ENCODE measurements around the gene TRIM69.
"Not testable (repeated sequence)": the region's sequence is repeated elsewhere in the genome, so short reads cannot be mapped to it uniquely, and the experiment has no call there.

Gene TRIM69

DNA sequence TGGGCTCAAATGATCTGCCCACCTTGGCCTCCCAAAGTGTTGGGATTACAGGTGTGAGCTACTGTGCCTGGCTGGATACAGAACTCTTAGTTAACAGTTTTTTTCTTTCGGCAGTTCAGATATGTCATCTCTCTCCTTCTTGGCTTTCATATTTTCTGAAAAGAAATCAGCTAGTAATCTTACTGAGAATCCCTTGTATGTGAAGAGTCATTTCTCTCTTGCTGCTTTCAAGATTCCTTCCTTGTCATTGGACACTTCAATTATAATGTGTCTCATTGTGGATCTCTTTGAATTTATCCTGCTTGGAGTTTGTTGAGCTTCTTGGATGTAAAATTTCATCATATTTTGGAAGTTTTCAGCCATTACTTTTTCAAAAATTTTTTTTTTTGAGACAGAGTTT lies 17.0 kb downstream of the TRIM69 start:
- in situ Hi-C loops (cut with HindIII; ENCODE audit: low sequenced_read_pairs) = no loop called here
- H3K4me3 ChIP-seq (ENCODE audit: low read depth, low read length) = no peak overlapping the region
- TF ChIP-seq, protein P1, sequence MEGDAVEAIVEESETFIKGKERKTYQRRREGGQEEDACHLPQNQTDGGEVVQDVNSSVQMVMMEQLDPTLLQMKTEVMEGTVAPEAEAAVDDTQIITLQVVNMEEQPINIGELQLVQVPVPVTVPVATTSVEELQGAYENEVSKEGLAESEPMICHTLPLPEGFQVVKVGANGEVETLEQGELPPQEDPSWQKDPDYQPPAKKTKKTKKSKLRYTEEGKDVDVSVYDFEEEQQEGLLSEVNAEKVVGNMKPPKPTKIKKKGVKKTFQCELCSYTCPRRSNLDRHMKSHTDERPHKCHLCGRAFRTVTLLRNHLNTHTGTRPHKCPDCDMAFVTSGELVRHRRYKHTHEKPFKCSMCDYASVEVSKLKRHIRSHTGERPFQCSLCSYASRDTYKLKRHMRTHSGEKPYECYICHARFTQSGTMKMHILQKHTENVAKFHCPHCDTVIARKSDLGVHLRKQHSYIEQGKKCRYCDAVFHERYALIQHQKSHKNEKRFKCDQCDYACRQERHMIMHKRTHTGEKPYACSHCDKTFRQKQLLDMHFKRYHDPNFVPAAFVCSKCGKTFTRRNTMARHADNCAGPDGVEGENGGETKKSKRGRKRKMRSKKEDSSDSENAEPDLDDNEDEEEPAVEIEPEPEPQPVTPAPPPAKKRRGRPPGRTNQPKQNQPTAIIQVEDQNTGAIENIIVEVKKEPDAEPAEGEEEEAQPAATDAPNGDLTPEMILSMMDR (IDR thresholded peaks at IDR 0.05; ENCODE audit: low read depth, low read length, missing control alignments) = no peak
- no peak for DNase-seq (ENCODE audit: low read depth)

DNA sequence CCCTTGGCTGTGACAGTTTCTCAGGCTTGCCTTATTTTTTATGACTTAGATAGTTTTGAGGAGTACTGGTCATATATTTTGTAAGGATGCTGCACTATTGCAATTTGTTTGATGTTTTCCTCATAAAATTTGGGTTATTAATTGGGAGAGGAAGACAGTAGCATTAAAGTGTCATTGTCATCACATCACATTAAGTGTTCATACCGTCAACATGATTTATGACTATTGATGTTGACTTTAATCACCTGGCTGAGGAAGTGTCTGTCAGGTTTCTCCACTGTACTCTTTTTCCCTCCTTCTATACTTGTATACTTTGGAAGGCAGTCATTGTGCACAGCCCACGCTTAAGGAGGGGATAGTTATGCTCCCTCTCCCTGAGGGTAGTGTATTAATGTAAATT lies 26.9 kb downstream of the TRIM69 start:
- in situ Hi-C loops (cut with HindIII; ENCODE audit: low sequenced_read_pairs) = no loop called here
- no peak overlapping the region for H3K4me3 ChIP-seq (ENCODE audit: low read depth, low read length)
- no peak for DNase-seq (ENCODE audit: low read depth)

DNA sequence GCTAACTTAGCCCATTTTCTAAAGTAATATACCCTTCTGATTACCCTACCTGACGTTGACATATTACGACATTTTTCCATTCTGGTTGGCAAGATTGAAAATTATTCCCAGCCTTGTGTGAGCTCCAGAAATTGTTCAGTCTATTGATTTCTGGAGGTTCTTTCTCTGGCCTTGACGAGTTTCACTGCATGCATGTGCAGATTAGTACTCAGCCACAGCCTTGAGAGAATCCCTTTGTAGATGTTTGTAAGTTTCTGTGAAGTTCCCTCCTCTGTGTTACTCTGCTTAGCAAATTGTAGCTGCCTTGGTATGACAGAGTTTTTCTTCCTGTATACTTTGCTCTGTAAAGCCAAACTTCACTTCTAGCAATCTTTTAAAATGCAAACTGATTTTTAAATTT lies 27.5 kb downstream of the TRIM69 start:
- TF ChIP-seq, protein P1 (IDR thresholded peaks at IDR 0.05; ENCODE audit: low read depth, low read length, missing control alignments) = no peak
- no peak overlapping the region for H3K4me3 ChIP-seq (ENCODE audit: low read depth, low read length)
- in situ Hi-C loops (cut with HindIII; ENCODE audit: low sequenced_read_pairs) = no loop called here
- DNase-seq (ENCODE audit: low read depth) = no peak

More for the DNA sequence above, 26.9 kb downstream of the TRIM69 start:
- TF ChIP-seq, protein P1 (IDR thresholded peaks at IDR 0.05; ENCODE audit: low read depth, low read length, missing control alignments) = no peak

- no peak for DNase-seq (ENCODE audit: low read depth)
- TF ChIP-seq, protein P1 (IDR thresholded peaks at IDR 0.05; ENCODE audit: low read depth, low read length, missing control alignments) = no peak
- in situ Hi-C loops (cut with HindIII; ENCODE audit: low sequenced_read_pairs) = no loop called here
- no peak overlapping the region for H3K4me3 ChIP-seq (ENCODE audit: low read depth, low read length)
Observed at GRCh38 chr15:44765036-44765435, 28.7 kb downstream of the TRIM69 start.

DNA sequence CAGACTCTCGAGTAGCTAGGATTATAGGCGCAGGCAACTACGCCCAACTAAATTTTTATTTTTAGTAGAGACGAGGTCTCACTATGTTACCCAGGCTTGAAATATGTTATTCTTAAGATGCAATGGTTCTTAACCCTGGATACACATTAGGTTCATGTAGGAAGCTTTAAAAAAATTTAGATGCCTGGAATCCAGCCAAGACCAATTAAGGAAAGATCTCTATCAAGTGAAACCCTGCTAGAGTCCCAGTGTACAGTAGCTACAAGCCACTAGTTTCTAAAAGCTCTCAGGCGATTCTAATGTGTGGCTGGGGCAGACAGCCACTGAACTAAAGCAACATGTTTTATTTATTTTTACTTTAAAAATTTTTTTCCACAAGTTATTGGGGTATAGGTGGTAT lies 33.2 kb downstream of the TRIM69 start:
- TF ChIP-seq, protein P1 (IDR thresholded peaks at IDR 0.05; ENCODE audit: low read depth, low read length, missing control alignments) = no peak
- no peak for DNase-seq (ENCODE audit: low read depth)
- H3K4me3 ChIP-seq (ENCODE audit: low read depth, low read length) = no peak overlapping the region
- in situ Hi-C loops (cut with HindIII; ENCODE audit: low sequenced_read_pairs) = no loop called here

DNA sequence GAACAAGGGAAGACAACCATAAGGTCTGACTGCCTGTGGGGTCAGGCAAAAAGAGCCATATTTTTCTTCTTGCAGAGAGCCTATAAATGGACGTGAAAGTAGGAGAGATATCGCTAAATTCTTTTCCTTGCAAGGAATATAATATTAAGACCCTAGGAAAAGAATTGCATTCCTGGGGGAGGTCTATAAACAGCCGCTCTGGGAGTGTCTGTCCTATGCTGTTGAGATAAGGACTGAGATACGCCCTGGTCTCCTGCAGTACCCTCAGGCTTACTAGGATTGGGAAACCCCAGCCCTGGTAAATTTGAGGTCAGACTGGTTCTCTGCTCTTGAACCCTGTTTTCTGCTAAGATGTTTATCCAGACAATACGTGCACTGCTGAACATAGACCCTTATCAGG lies 34.4 kb downstream of the TRIM69 start:
- DNase-seq (ENCODE audit: low read depth); H3K4me3 ChIP-seq (ENCODE audit: low read depth, low read length); in situ Hi-C loops (cut with HindIII; ENCODE audit: low sequenced_read_pairs): not testable (repeated sequence)

DNA sequence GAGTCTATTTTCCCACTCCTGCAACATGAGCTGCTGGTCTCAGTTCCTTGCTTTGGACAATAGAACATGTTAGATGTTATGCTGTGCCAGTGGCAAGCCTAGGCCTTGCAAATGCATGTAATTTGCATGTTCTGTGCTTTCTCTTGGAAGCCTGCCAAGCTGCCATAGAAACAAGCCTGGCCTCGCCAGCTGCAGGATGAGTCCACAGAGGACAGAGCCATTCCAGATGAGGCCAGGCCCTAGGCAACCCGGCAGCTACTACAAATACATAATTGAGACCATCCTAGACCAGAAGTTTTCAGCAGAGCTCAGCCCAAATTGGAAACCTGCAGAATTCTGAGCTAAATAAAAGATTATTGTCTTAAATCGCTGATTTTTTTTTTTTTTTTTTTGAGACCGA lies 39.6 kb downstream of the TRIM69 start:
- in situ Hi-C loops (cut with HindIII; ENCODE audit: low sequenced_read_pairs) = no loop called here
- TF ChIP-seq, protein P1 (IDR thresholded peaks at IDR 0.05; ENCODE audit: low read depth, low read length, missing control alignments) = no peak
- DNase-seq (ENCODE audit: low read depth) = no peak
- H3K4me3 ChIP-seq (ENCODE audit: low read depth, low read length) = no peak overlapping the region

Measured in astrocyte of the cerebellum (primary cell).